SW480 (cell line): ENCODE results near the gene YTHDC1.

Experiments used
- DNase-seq: peaks from one replicate; pipeline ENCODE4 v3.0.0-alpha.2; 2016; ENCODE audit warnings: low spot score

YTHDC1 gene

GRCh38 chr4:68358988-68359387, 9.1 kb upstream of the YTHDC1 start:
- no peak for DNase-seq

GRCh38 chr4:68352791-68353190, 2.9 kb upstream of the YTHDC1 start:
- no peak for DNase-seq

GRCh38 chr4:68349279-68349648, 626 bp downstream of the YTHDC1 start:
- DNase-seq, result peak; percentile 19

GRCh38 chr4:68348577-68348976, 1.3 kb downstream of the YTHDC1 start:
- no peak for DNase-seq

GRCh38 chr4:68347845-68348244, 2.0 kb downstream of the YTHDC1 start:
- DNase-seq, result no peak

GRCh38 chr4:68346461-68346860, 3.4 kb downstream of the YTHDC1 start:
- no peak for DNase-seq

- no peak for DNase-seq
These were observed 5.1 kb downstream of the YTHDC1 start for GRCh38 chr4:68344785-68345184.

GRCh38 chr4:68344049-68344448, 5.8 kb downstream of the YTHDC1 start:
- DNase-seq, result no peak

- DNase-seq, result no peak
These were observed 7.8 kb downstream of the YTHDC1 start for GRCh38 chr4:68342134-68342533.

- DNase-seq, result no peak
These were observed 11.3 kb downstream of the YTHDC1 start for GRCh38 chr4:68338625-68339024.

- DNase-seq, result no peak
These were observed 12.4 kb downstream of the YTHDC1 start for GRCh38 chr4:68337522-68337921.

GRCh38 chr4:68337004-68337403, 12.9 kb downstream of the YTHDC1 start:
- DNase-seq, result no peak

GRCh38 chr4:68336530-68336929, 13.4 kb downstream of the YTHDC1 start:
- no peak for DNase-seq

- DNase-seq, result no peak
These were observed 23.7 kb downstream of the YTHDC1 start for GRCh38 chr4:68326141-68326540.

- no peak for DNase-seq
These were observed 25.2 kb downstream of the YTHDC1 start for GRCh38 chr4:68324519-68325262.

GRCh38 chr4:68319040-68319439, 30.9 kb downstream of the YTHDC1 start:
- no peak for DNase-seq

- DNase-seq, result no peak
These were observed 33.5 kb downstream of the YTHDC1 start for GRCh38 chr4:68316193-68316969.

GRCh38 chr4:68310651-68311247, 39.1 kb downstream of the YTHDC1 start:
- no peak for DNase-seq

GRCh38 chr4:68304731-68305130, 45.2 kb downstream of the YTHDC1 start:
- no peak for DNase-seq

- no peak for DNase-seq
These were observed 50.1 kb downstream of the YTHDC1 start for GRCh38 chr4:68299492-68300457.

- no peak for DNase-seq
These were observed 52.8 kb downstream of the YTHDC1 start for GRCh38 chr4:68297137-68297536.

GRCh38 chr4:68291256-68291655, 58.6 kb downstream of the YTHDC1 start:
- no peak for DNase-seq
